Right kidney (tissue), 1 donor: ENCODE data around the gene SORCS1.
A peak's percentile ranks its signal among the peaks of the same experiment; 100 is the strongest.

ENCODE experiments used
- DNase-seq: peaks from one replicate; pipeline ENCODE4 v3.0.0-alpha.2; 2016

Gene SORCS1

DNA sequence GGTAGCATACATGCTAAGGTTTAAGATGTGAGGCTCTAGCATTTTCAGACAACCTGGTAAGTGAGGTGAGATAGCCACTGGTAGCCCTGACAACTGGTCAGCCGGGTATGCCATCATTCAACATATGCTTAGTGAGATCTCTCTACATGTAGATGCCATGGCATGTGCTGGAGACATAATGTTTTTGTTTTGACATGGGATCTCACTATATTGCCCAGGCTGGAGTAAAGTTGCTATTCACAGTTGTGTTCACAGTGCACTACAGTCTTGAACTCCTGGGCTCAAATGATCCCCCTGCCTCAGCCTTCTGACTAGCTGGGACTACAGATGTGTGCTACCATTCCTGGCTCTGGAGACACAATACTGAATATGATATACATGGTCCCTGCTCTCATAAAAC lies 437.3 kb downstream of the SORCS1 start:
- DNase-seq = no peak

DNA sequence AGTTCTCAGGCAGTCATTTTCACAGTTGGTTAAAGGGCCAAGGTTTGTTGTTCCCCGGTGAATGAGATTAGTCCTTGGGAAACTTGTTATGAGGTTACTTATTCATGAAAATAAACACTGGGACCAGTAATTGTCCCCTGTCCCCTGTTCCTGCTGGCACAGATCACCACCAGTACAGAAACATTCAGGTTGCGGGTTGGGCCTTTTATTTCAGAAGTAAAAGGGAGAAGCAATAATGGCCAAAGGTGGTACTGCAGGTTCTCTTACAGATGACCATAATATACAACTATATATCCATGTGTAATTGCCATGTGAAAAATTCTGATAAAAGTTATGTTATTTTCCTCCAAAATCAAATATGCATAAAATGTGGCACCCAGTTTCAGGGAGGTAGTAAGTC lies 442.0 kb downstream of the SORCS1 start:
- DNase-seq = no peak

DNA sequence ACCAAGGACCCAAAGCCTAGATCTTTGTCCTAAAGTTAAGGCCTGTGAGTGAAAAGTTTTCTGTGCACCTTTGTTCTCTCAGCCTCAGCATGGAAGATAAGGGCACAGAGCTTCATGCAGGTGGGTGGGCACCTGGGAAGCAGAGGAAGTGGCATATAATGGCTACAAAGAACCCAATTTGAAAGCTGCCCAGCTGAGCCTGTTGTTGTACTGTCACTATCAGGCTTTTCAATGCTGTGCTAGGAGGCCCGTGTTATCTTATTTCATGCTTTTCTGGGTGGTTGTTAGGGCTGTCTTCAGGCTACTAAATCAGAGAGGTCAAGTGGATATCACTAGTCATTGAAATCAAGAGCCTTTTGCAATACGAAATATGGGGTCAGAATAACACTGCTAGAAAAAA lies 443.8 kb downstream of the SORCS1 start:
- DNase-seq = no peak

DNA sequence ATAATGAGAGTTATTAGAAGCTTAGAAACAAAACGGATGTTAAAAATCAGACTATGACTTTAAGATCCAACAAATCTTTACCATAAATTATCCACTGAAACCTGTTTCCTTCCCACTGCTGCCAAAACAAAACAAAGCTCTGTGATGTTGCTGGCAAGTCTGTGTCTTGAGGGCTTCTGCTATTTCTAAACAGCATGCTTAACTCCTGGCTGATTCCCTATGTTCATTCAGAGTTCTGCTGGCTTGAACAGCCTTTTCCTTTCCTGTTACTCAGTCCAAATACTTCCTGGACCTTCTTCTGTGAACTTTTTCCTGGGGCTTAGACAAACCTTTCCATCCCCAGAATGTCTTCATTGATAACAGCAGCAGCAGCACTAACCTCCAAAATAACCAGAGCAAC lies 448.1 kb downstream of the SORCS1 start:
- DNase-seq = no peak

DNA sequence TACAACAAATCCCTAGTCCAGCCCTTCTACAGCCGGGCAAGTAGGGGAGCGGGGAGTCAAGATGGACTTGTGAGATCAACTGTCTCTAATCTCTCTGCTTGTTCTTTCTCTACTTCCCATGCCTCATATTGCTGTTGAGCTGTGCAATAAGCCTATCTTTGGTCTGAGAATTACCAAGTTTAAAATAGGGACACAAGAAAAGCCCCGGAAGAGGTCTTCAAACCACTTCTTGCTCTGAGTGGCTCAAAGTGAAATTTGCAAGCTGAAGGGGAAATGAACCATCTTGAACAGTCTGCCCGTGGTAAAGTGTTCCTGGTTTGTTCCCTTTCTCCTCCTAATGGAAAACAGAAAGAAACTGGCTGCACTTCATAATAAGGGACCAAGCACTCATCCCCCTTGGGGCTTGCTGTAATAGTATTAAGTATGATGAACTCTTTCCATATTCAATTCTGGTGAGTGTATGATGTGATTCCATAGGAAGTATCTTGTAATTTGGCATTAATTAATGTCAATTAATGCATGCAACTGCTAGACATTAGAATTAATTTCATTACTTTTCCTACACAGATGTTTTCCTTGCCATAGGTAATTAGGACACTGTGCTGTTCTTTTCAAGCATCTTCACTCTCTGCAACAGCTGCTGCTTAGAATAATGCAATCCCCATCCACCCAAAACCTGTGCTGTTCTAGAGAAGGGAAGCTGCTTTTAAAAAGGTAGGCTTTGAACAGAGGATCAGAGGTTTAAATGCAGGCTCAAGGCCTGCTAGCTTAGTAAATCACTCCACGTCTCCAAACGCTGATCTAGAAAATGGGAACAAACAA lies 449.6 kb downstream of the SORCS1 start:
- no peak for DNase-seq

DNA sequence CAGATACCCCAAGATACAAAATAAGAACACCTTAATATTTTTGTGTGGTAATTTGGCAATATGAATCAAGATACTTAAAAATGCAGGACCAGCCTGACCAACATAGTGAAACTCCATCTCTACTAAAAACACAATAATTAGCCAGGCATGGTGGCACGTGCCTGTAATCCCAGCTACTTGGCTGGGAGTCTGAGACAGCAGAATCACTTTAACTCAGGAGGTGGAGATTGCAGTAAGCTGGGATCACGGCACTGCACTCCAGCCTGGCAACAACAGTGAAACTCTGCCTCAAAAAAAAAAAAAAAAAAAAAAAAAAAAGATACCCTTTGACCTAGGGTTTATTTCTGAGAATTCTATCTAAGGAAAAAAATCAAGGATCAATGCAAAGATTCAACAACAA lies 450.7 kb downstream of the SORCS1 start:
- DNase-seq = no peak

DNA sequence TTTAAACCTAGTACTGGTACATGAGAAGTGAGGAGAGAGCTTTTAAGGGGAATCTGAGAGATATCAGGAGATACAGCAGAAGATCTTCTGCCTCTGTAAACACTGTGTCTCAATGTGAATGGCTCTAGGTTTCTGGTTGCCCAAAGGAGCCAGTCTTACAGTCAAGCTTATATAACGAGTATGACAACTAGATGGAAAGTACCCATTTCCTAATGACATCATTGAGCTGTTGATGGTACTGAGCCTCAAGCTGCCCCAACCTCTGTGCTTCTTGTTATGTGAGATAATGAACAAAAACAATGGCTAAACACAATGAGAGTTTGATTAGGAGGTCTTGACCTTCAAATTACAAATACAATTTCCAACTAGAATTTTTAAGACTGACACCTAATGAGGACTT lies 451.5 kb downstream of the SORCS1 start:
- no peak for DNase-seq

DNA sequence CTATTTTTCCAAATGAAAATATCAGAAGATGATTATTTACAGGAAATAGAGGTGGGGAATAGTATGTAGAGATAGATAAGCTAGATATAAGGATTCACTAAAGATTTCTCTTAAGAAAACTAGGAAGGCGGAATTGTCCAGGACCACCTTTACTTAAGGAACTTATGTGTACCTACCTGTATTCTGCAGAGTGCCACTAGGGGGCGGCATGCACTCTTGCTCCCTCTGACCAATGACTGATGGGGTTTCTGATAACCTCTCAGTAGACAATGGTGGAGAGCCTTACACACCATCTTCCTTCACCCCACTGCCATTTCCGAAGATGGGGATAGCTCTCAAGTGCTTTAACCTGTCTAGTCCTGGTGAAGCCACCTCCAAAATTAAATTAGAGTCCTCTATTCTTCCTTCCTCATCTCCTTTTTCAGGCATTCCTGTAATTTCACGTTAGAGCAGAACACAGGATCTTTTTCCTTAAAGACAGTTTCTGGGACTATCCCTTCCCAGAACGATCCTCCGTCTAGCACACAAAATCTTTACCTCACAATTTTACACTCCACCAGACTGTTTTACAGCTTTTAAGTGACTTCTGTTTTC lies 453.1 kb downstream of the SORCS1 start:
- no peak for DNase-seq

DNA sequence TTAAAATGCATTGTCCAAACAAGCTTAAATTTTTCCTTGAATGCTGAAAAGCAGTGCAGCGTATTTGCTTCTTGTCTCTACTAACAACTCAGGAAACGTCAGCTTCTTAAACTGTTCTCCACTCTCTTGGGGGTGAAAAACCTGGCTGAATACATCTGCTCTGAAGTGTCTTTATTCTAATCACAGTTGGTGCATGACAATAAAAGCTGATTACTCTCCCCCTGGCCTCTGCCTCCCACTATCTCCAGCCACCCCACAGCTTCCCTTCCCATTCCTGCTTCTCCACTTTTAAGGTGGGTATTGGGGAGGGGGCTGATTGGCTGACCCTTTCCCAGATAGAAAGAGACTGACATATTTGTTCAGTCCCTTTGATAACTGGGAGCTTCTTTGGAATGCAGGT lies 456.0 kb downstream of the SORCS1 start:
- no peak for DNase-seq

DNA sequence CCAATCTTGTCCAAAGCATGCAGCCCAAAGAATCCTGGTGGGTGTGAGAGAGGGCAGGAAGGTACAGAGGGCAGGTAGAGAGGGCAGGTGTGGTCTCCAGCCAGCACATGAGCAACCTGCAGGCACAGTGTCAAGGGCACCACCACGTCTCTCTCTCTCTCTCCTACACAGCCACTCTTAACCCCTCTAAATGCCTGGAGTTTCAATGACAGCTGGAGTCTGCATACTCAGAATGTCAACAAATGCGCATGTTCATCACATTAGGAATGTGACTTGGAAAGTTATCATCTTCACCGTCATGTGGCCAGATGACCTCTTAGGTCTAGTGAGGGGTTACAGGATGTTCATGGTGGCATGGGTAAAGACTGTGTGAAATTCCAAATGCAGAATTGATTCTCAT lies 456.8 kb downstream of the SORCS1 start:
- DNase-seq = no peak

DNA sequence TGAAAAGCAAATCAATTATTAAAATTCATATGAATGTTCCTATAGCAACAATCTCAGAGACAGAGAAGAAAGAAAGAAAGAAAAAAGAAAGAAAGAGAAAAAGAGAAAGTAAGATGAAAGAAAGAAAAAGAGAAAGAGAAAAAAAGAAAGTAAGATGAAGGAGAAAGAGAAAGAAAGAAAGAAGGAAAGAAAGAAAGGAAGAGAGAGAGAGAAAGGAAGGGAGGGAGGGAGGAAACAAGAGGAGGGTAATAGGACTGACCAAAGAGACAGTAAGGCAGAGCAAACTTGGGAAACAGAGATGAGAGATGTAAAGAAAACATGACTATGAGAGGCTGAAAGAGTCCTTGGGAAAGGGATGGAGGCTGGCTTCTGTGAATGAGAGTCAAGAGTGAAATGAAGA lies 458.4 kb downstream of the SORCS1 start:
- DNase-seq = no peak

DNA sequence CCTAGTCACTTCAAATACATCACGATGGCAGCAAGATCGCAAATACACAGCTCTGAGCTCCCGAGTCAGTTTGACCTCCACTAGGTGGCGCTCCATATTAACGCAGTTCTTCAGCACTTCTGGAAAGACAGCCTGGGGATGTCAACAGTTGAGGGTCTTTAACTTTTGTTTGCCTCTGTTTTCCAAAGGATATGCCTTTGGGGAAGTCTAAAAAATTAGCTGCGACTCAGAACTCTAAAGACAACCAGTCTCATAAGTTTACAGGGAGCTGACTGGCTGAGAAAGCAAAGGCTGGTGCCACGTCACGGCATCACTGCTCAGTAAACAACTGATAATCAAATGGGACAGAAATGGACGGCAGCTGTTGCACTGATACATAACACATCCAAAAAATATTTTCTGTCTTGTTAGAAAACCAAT lies 458.8 kb downstream of the SORCS1 start:
- peak; percentile 40 for DNase-seq

DNA sequence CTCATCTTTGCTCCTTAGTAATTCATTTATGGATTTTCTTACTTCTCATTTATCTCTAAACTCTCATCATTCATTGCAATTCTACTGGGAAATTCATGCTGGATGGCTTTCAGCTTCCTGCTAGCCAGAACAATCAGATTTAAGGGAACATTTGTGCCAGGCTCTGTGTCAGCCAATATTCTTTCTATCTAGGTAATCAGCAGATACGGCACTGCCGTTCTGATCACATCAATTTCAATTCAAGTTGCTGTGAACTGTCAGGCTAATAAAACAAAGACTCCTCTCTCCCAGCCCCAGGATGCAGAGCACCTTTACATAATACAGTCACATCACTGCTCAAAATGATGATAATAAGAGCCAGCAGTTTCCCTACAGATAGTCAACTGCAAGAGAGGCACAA lies 468.3 kb downstream of the SORCS1 start:
- DNase-seq = no peak

DNA sequence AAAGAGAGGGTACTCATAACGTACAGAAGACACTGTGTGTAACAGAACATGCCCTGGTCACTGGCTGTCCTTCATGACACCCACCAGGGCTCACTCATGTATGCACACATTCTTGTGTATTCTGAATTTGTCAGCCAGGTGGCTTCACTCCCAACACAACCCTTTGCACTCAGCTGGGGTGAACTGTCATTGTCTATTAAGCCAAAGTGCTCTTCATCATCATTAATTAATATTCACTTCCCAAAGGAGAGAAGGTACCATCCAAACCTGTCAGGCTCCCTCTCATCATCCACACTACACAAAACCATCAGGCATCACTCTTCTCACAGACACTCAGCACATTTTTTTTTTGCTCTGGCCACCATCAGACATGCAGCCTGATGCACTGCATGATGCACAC lies 469.8 kb downstream of the SORCS1 start:
- no peak for DNase-seq

DNA sequence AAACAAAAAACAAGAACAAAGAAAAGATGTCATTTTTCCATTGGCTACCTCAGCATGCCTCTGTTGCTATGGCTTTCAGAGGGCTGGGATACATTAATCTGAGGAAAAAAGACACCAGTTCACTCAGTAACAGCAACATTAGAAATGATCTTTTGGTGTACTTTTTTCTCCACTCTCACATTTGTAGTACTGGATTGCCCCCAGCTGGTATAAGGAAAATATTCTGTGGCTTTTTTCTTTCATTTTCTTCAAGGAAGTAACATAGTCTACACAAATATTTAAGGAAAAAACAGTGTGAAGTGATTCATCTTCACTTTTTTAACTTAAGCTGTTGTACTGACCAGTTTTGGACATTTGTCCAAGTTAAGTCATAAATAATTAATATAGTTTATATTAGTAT lies 482.3 kb downstream of the SORCS1 start:
- no peak for DNase-seq

DNA sequence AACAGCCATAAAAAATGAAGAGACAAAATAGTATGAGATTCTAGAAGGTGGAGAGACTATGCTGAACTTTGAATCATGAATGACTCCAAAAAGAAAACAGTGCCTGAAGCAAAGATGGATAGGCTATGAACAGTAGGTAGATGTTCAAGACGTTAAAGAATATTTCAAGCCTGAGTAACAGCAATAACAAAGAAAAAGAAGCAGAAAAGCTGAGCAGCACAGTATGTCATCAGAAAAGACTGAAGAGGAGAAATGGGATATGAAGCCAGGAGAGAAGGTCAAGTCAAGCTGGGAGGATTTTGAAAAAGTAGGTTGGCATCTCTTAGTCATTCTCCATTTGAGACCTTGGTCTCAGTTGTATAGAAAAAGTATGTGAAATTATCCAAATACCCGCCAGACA lies 484.4 kb downstream of the SORCS1 start:
- no peak for DNase-seq

DNA sequence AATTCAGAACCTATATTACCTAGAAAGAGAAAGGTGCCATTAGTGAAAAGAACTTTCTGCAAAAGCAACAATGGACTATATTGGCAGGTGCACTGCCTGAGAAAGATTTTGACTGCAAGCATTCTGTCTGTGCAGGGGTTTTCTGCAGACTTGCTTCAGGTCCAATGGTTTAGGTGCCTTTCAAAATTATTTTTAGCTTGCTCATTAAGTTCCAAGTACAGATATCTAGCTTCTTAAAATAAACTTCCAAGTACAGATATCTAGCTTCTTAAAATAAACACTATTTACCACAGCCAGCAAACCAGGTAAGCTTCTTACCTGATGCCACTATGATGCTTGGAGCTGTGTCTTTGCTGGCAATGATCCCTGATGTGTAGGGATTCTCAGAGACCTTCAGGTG lies 485.2 kb downstream of the SORCS1 start:
- DNase-seq = no peak

DNA sequence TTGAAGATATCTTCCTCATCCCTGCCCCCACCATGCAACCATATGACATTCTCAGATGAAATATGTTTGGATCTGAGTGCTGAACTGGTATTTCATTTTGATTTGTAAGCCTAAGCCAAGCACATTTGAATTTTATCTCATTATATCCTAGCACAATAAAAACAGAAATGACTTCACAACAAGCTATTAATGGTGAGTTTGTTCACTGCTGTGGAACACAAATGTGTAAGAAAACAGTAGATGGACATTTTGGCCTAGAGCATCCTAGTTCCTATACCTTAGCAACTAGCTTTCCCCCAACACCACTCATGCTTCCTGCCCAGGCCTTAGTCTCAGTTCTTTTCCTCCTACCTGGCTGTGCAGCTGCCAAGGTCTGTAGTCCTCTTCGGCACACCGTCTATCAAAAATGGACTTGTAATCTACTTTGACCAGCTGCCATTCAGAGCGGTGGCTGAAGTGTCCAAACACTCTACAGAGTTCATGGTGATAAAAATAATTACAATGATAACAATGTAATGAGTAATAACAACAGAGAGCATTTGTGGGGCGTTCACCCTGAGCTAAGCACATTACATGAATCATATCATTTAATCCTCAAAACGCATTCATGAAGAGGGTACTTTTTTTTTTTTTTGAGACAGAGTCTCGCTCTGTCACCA lies 491.9 kb downstream of the SORCS1 start:
- no peak for DNase-seq

DNA sequence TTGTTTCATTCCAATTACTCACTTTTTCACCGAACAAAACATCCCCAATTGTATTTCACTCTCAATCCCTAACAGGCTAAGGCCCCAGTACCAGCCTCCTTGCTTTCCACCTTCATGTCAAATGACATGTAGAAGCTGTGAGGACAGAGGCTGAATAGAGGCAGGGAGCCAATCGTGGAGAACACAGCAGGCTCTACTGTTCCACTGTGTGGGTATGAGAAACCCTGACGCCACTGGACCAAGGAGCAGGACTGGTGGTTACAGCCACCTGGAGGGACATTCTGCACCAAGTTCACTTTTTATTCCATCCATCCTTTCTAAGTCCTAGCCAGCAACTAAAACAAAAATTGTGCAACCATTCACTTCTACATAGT lies 502.8 kb downstream of the SORCS1 start:
- DNase-seq = no peak

DNA sequence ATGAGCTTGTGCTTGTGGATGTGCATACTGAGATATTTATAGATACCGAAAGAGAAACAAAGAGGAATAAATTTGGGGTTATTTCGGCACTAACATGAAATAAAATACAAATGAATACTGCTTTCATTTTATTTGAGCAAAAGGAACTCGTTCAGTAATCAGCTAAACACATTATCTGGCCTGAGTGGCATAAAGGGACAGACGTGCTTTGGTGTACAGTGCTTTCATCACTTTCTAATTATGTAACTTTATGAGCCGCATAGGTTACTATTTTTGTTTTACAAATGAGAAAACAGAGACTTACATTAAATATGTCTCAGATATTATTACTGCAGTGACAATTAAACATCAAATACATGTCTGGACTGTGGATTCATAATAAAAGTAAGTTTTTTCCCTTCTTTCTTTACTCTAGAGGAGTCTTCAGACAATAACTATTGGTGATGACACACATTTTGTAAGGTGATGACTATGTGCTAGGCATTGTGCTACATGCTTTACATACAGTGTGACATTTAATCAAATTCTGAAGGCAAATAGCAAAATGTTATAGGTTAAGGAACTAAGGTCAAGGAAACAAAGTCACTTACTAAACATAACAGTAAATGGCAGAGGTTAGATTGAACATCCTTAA lies 503.3 kb downstream of the SORCS1 start:
- DNase-seq = no peak

DNA sequence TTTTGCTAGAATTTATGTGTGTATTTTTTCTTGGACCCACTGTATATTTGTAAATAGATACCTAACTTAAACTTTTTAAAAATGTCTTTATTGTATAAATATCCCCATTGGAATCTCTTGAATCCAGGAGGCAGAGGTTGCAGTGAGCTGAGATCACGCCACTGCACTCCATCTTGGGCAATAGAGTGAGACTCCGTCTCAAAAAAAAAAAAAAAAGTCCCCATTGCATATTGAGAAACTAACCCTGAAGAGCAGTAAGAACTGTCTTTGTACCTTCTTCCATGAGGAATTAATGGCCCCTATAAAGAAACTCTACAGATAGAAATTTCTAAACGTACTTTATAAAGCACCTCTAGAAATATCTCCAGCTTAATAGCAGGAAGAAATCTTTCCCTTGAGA lies 504.0 kb downstream of the SORCS1 start:
- no peak for DNase-seq

DNA sequence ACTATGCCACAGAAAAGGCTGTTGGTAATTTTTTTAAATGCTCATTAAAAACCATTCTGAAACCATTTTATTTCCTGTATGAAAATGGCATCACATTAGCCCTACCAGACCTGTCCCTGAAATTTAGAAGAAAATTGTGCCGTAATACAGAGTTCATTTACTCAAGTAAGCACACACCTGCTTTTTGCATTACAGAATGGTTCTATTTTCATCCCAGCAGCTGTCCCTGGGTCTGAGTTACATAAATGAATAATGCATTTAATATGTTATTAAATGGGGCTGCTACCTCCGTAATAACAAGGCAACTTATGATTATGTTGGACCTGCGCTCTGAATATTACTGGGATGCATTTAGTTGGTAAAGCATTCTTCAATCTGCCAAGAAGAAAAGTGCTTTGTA lies 508.9 kb downstream of the SORCS1 start:
- no peak for DNase-seq

DNA sequence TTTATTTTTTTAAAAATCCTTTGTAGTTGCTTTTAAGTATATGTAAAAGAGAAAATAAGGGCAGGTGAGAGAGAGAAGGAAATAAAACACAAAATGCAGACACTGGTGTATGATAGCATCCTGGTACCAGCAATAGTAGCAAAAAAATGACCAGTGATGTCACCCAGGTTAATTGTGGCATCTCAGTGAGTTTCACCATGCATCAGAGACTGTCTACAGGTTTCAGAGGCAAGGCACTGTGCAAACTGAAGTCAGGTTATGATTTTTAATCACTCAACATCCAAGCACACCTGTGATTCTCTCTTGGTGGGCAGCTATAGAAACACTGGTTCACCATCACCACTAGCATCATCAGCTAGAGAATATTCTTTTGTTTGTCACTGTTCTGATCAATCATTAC lies 509.3 kb downstream of the SORCS1 start:
- DNase-seq = no peak

DNA sequence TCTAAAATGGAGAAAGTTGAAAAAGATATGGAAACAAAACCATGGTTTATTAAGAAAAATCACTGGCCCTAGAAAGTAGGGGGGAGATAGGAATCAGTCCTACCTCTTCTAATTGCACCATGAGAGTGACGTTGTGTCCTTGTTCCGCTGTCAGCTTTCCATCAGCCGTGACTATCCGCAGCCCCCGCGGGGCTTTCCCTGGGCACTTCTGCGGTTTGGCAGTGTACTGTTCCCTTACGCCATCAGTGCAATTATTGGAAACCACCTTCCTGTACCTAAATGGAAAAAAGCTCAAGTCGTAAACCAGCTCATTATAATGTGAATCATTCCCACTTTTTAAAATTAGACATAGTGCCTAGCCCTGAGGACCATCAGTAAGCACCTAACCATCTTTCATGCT lies 512.2 kb downstream of the SORCS1 start:
- no peak for DNase-seq
